ENCODE data around the gene PCSK6. TPM values are rescaled to one million over a fixed set of nuclear protein-coding genes. Genes with fewer than 3 reads are reported as not detected.

Gene PCSK6
- total RNA-seq, 1 experiment from 2014 or later, result 10.6 TPM

DNA sequence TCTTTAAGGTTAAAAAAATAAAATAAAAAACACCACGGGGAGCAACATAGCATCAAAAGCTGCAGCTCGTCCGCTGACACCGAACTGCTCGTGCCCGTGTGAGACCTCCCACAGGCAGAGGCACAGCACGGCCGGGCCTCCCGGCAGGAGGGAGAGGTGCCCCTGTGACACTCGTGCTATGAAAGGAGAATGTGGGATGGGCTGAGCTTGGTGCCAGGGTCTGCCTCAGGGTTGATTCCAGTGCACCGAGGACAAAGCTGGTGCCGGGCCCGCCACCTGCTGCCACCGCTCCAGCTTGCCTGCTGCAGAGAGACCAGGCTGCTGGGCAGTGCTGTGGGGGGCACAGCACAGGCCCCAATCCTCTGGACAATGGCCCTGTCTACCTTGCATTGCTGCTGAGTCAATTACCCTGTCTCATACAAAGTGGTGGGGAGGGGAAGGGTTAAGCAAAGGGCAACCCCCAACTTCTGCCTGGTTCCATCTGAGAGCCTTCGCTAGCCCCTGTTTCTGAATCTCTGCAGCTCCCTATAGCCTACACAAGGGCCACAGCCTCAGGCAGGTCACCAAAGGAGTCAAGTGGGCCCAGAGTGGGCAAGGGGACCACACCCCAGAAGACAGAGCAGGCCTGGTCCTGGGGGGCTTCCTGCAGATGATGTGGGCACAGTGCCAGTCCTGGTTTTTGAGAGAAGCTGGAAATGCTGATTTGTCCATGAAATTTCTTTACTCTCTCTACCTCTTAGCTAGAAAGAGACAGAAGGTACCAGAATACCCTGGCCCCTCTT, 120.5 kb downstream of the PCSK6 start:
- Histone ChIP-seq H3K4me1 (ENCODE audit: control insufficient read depth, insufficient read depth, low read length) (no peaks in the 10 kb centered on the region; the same call in 1 of the 2 replicates), H3K36me3 (ENCODE audit: control insufficient read depth, insufficient read depth, low read length) (no peaks in the 10 kb centered on the region), H3K27me3 (ENCODE audit: control insufficient read depth, insufficient read depth, low read length) (no peaks in the 10 kb centered on the region), H3K9me3 (ENCODE audit: control insufficient read depth, insufficient read depth, low read depth, low read length) (no peaks in the 10 kb centered on the region), H3K4me3 (ENCODE audit: low read depth in 2 of 2, low read length in 2 of 2) (no peak overlapping the region), H3K27ac (ENCODE audit: low read length) (no peak overlapping the region)
- in situ Hi-C loops (cut with HindIII; ENCODE audit: low pct_unique_long_range_greater_than_20kb, low sequenced_read_pairs), result no loop called here
- no peak for ATAC-seq
- no peak for DNase-seq (ENCODE audit: low read depth, low spot score)
- TF ChIP-seq SIN3A (IDR thresholded peaks at IDR 0.05; ENCODE audit: borderline replicate concordance, insufficient read depth, low read depth, low read length) (no peak), POLR2AphosphoS5 (IDR thresholded peaks at IDR 0.05; ENCODE audit: low read depth, low read length) (no peak), TCF7L2 (IDR thresholded peaks at IDR 0.05; ENCODE audit: low read depth, low read length) (no peak)
- TF ChIP-seq, protein P1, sequence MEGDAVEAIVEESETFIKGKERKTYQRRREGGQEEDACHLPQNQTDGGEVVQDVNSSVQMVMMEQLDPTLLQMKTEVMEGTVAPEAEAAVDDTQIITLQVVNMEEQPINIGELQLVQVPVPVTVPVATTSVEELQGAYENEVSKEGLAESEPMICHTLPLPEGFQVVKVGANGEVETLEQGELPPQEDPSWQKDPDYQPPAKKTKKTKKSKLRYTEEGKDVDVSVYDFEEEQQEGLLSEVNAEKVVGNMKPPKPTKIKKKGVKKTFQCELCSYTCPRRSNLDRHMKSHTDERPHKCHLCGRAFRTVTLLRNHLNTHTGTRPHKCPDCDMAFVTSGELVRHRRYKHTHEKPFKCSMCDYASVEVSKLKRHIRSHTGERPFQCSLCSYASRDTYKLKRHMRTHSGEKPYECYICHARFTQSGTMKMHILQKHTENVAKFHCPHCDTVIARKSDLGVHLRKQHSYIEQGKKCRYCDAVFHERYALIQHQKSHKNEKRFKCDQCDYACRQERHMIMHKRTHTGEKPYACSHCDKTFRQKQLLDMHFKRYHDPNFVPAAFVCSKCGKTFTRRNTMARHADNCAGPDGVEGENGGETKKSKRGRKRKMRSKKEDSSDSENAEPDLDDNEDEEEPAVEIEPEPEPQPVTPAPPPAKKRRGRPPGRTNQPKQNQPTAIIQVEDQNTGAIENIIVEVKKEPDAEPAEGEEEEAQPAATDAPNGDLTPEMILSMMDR (IDR thresholded peaks at IDR 0.05), result no peak
- TF ChIP-seq, protein P2, sequence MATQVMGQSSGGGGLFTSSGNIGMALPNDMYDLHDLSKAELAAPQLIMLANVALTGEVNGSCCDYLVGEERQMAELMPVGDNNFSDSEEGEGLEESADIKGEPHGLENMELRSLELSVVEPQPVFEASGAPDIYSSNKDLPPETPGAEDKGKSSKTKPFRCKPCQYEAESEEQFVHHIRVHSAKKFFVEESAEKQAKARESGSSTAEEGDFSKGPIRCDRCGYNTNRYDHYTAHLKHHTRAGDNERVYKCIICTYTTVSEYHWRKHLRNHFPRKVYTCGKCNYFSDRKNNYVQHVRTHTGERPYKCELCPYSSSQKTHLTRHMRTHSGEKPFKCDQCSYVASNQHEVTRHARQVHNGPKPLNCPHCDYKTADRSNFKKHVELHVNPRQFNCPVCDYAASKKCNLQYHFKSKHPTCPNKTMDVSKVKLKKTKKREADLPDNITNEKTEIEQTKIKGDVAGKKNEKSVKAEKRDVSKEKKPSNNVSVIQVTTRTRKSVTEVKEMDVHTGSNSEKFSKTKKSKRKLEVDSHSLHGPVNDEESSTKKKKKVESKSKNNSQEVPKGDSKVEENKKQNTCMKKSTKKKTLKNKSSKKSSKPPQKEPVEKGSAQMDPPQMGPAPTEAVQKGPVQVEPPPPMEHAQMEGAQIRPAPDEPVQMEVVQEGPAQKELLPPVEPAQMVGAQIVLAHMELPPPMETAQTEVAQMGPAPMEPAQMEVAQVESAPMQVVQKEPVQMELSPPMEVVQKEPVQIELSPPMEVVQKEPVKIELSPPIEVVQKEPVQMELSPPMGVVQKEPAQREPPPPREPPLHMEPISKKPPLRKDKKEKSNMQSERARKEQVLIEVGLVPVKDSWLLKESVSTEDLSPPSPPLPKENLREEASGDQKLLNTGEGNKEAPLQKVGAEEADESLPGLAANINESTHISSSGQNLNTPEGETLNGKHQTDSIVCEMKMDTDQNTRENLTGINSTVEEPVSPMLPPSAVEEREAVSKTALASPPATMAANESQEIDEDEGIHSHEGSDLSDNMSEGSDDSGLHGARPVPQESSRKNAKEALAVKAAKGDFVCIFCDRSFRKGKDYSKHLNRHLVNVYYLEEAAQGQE (IDR thresholded peaks at IDR 0.05; ENCODE audit: insufficient read depth in 1 of 2, low read depth in 2 of 2, low read length in 1 of 2), result no peak
- intact Hi-C loops (cut with micrococcal nuclease; ENCODE audit: unreplicated experiment), result no loop called here
- no TSS peak for BruUV-seq (replicated peaks)
- CTCF ChIA-PET, result no interaction called here
- POLR2A ChIA-PET, result no interaction called here

DNA sequence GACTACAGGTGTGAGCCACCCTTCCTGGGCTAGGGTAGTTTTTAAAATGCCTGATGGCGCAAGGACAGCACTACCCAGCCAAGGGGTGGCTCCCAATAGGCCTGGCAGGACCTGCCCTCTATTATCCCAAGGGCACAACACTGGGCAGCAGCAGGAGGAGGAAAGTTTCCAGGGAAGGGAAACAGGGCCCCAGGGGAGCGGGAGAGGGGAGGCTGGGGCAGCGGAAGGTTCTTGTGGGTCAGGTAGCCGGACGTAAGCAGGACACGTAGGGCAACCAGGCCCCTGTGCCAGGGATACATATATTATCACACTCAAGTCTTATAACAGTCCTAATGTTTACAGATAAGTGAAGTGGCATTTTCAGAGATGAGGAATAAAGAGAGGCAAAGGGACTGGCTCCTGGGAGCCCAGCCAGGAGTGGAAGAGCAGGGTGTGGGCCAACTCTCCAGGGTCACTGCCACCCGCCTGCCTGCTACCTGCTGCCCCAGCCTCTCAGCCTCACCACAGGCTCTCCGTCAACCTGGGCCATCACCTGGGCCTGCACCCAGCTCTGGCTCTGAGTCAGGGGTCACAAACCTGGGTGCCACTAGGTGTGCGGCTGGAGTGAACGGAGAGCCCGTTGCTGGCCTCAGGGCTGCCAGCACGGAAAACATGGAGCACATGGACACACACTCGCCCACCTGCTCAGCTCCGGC, 121.3 kb downstream of the PCSK6 start:
- in situ Hi-C loops (cut with HindIII; ENCODE audit: low pct_unique_long_range_greater_than_20kb, low sequenced_read_pairs), result no loop called here

More for the DNA sequence above, 121.3 kb downstream of the PCSK6 start:
- H3K9me3 ChIP-seq (ENCODE audit: control insufficient read depth, insufficient read depth, low read depth, low read length), result no peaks in the 10 kb centered on the region
- no peak for DNase-seq (ENCODE audit: low read depth, low spot score)
- BruUV-seq (replicated peaks), result no TSS peak
- H3K4me3 ChIP-seq (ENCODE audit: low read depth in 2 of 2, low read length in 2 of 2), result no peak overlapping the region
- ChIA-PET CTCF (no interaction called here), POLR2A (no interaction called here)
- H3K27ac ChIP-seq (ENCODE audit: low read length), result no peak overlapping the region
- 0 out of 2 replicates have a peak, but pooled peaks have one; percentile 18 for ATAC-seq
- TF ChIP-seq, protein P1 (IDR thresholded peaks at IDR 0.05), result no peak
- TF ChIP-seq SIN3A (IDR thresholded peaks at IDR 0.05; ENCODE audit: borderline replicate concordance, insufficient read depth, low read depth, low read length), result no peak
- TF ChIP-seq, protein P2 (IDR thresholded peaks at IDR 0.05; ENCODE audit: insufficient read depth in 1 of 2, low read depth in 2 of 2, low read length in 1 of 2), result no peak
- no peak for TF ChIP-seq TCF7L2 (IDR thresholded peaks at IDR 0.05; ENCODE audit: low read depth, low read length)
- no peak for TF ChIP-seq POLR2AphosphoS5 (IDR thresholded peaks at IDR 0.05; ENCODE audit: low read depth, low read length)
- intact Hi-C loops (cut with micrococcal nuclease; ENCODE audit: unreplicated experiment), result no loop called here
- H3K27me3 ChIP-seq (ENCODE audit: control insufficient read depth, insufficient read depth, low read length), result no peaks in the 10 kb centered on the region
- no peaks in the 10 kb centered on the region for H3K36me3 ChIP-seq (ENCODE audit: control insufficient read depth, insufficient read depth, low read length)
- H3K4me1 ChIP-seq (ENCODE audit: control insufficient read depth, insufficient read depth, low read length), result no peaks in the 10 kb centered on the region; the same call in 1 of the 2 replicates

Data from Panc1 (cell line).